ENCODE data around the gene RND3. TPM values are rescaled to one million over a fixed set of nuclear protein-coding genes. Genes with fewer than 3 reads are reported as not detected.

The RND3 gene
- total and polyA plus RNA-seq, 2 of the 13 experiments (the other 11 are each of a cell fraction or from before 2014, with no cell fraction given): 0.13 to 0.42 TPM

- no peak for TF ChIP-seq ZNF784 (CRISPR knock-in tag; IDR thresholded peaks at IDR 0.05; ENCODE audit: borderline replicate concordance)
These were observed 46.2 kb downstream of the RND3 start (continued) for GRCh38 chr2:150441226-150441625.

GRCh38 chr2:150438654-150439053 is 48.8 kb downstream of the RND3 start:
- H3K9ac ChIP-seq (ENCODE audit: insufficient read depth, low read depth, low read length): no peak overlapping the region
- ATAC-seq: no peak
- TF ChIP-seq PHF21A (CRISPR knock-in tag; IDR thresholded peaks at IDR 0.05) (no peak), FOXO4 (CRISPR knock-in tag; conservative IDR thresholded peaks at IDR 0.05) (0 out of 2 replicates have a peak, but pooled peaks have one; percentile 26)
- H3K79me2 ChIP-seq (ENCODE audit: insufficient read depth, low read length): no peaks in the 10 kb centered on the region
- no peak for FAIRE-seq
- no peaks in the 10 kb centered on the region for H3K36me3 ChIP-seq (replicated peaks in 1 of 2; ENCODE audit: control insufficient read depth in 1 of 2, insufficient read depth in 2 of 2, low read length in 2 of 2)
- no peak overlapping the region for H3K4me2 ChIP-seq (ENCODE audit: low read depth, low read length)
- DNase-seq (ENCODE audit: low spot score): no peak
- 4% methylated on average over 2 of the region's 2 CpGs for WGBS (ENCODE audit: low lambda C conversion rate)
- in situ Hi-C loops (cut with HindIII; ENCODE audit: extremely low pct_ligation_motif_present, low pct_unique_long_range_greater_than_20kb): no loop called here
- ChIA-PET POLR2A (no interaction called here), CTCF (ENCODE audit: low intra/inter-chr PET ratio, low total read pairs) (no interaction called here)
- H3K4me1 ChIP-seq (ENCODE audit: insufficient read depth, low read length): no peaks in the 10 kb centered on the region
- no peak overlapping the region for H2AFZ ChIP-seq (ENCODE audit: low read length)
- BruUV-seq (replicated peaks): no TSS peak
- peaks cover 39% of the 10 kb centered on the region for H3K9me3 ChIP-seq (ENCODE audit: low read length)
- H3K27me3 ChIP-seq (ENCODE audit: control insufficient read depth in 1 of 2, insufficient read depth in 2 of 2, low read length in 2 of 2): no peaks in the 10 kb centered on the region
- intact Hi-C loops (cut with micrococcal nuclease; ENCODE audit: unreplicated experiment): no loop called here
- no peaks in the 10 kb centered on the region for H4K20me1 ChIP-seq (ENCODE audit: insufficient read depth, low read length)
- H3K4me3 ChIP-seq (replicated peaks in 1 of 3; ENCODE audit: insufficient read depth in 1 of 3, low read depth in 2 of 3, low read length in 3 of 3): no peak overlapping the region
- H3K27ac ChIP-seq (ENCODE audit: extremely low read length, insufficient read depth, low read length): no peak overlapping the region

- ChIA-PET CTCF (ENCODE audit: low intra/inter-chr PET ratio, low total read pairs) (no interaction called here), POLR2A (no interaction called here)
- intact Hi-C loops (cut with micrococcal nuclease; ENCODE audit: unreplicated experiment): no loop called here
- Histone ChIP-seq H3K79me2 (ENCODE audit: insufficient read depth, low read length) (no peaks in the 10 kb centered on the region), H3K36me3 (replicated peaks in 1 of 2; ENCODE audit: control insufficient read depth in 1 of 2, insufficient read depth in 2 of 2, low read length in 2 of 2) (no peaks in the 10 kb centered on the region), H3K4me3 (replicated peaks in 1 of 3; ENCODE audit: insufficient read depth in 1 of 3, low read depth in 2 of 3, low read length in 3 of 3) (no peak overlapping the region), H3K27ac (ENCODE audit: extremely low read length, insufficient read depth, low read length) (no peak overlapping the region), H3K4me1 (ENCODE audit: insufficient read depth, low read length) (no peaks in the 10 kb centered on the region), H3K9ac (ENCODE audit: insufficient read depth, low read depth, low read length) (no peak overlapping the region), H3K9me3 (ENCODE audit: low read length) (peaks cover 39% of the 10 kb centered on the region), H4K20me1 (ENCODE audit: insufficient read depth, low read length) (no peaks in the 10 kb centered on the region), H3K27me3 (ENCODE audit: control insufficient read depth in 1 of 2, insufficient read depth in 2 of 2, low read length in 2 of 2) (no peaks in the 10 kb centered on the region), H2AFZ (ENCODE audit: low read length) (no peak overlapping the region), H3K4me2 (ENCODE audit: low read depth, low read length) (no peak overlapping the region)
- in situ Hi-C loops (cut with HindIII; ENCODE audit: extremely low pct_ligation_motif_present, low pct_unique_long_range_greater_than_20kb): no loop called here
- TF ChIP-seq SATB2 (CRISPR knock-in tag; IDR thresholded peaks at IDR 0.05): no peak
- TF ChIP-seq ZNF513 (CRISPR knock-in tag; conservative IDR thresholded peaks at IDR 0.05): no peak
- no TSS peak for BruUV-seq (replicated peaks)
- FAIRE-seq: no peak
- ATAC-seq: no peak
- 4% methylated on average over 2 of the region's 2 CpGs for WGBS (ENCODE audit: low lambda C conversion rate)
- DNase-seq (ENCODE audit: low spot score): no peak
These were observed 49.4 kb downstream of the RND3 start for GRCh38 chr2:150438041-150438440.

Measured in HepG2 (cell line).